ENCODE results near the gene ARFGAP1. TPM values are rescaled to one million over a fixed set of nuclear protein-coding genes. Genes with fewer than 3 reads are reported as not detected.

ARFGAP1 gene
- total and polyA plus RNA-seq, 2 experiments from 2014 or later = 41.5 to 95.5 TPM

- Histone ChIP-seq H2AFZ (no peak overlapping the region), H4K20me1 (replicated peaks; ENCODE audit: insufficient read depth) (peaks cover 10% of the 10 kb centered on the region), H3K36me3 (ENCODE audit: insufficient read depth) (peaks cover 9% of the 10 kb centered on the region; the same call in 1 of the 2 replicates), H3K27me3 (ENCODE audit: insufficient read depth) (no peaks in the 10 kb centered on the region), H3K4me3 (no peak overlapping the region), H3K79me2 (replicated peaks; ENCODE audit: insufficient read depth) (peaks cover 16% of the 10 kb centered on the region), H3K9me2 (ENCODE audit: insufficient read depth) (no peaks in the 10 kb centered on the region), H3K4me1 (ENCODE audit: insufficient read depth) (no peaks in the 10 kb centered on the region), H3F3A (replicated peaks; ENCODE audit: low read depth) (0 out of 2 replicates have a peak, but pooled peaks cover 3% of the 10 kb centered on the region), H3K27ac (ENCODE audit: low read depth) (no peak overlapping the region), H3K4me2 (no peak overlapping the region)
- no peaks in the 10 kb centered on the region for H3K9me3 Mint-ChIP-seq
- H3K4me1 Mint-ChIP-seq = no peaks in the 10 kb centered on the region; the same call in 2 of the 3 replicates
- TF ChIP-seq EZH2 (IDR thresholded peaks at IDR 0.05; ENCODE audit: low read depth, unreplicated experiment) = no peak
- no peak for TF ChIP-seq CREB1 (CRISPR knock-in tag; IDR thresholded peaks at IDR 0.05; ENCODE audit: low read depth)
- TF ChIP-seq ZNF331 (CRISPR knock-in tag; IDR thresholded peaks at IDR 0.05; ENCODE audit: low read depth) = no peak
- TF ChIP-seq ETS1 (IDR thresholded peaks at IDR 0.05) = no peak
- TF ChIP-seq POLR2AphosphoS5 (IDR thresholded peaks at IDR 0.05; ENCODE audit: low read depth) = no peak
- TF ChIP-seq REST (IDR thresholded peaks at IDR 0.05; ENCODE audit: unreplicated experiment) = no peak
- no peak for TF ChIP-seq EZH2phosphoT487 (IDR thresholded peaks at IDR 0.05; ENCODE audit: unreplicated experiment)
- no peak for TF ChIP-seq STAT1 (IDR thresholded peaks at IDR 0.05; ENCODE audit: unreplicated experiment)
- TF ChIP-seq ZNF114 (CRISPR knock-in tag; IDR thresholded peaks at IDR 0.05) = no peak
- no peak for TF ChIP-seq CTCF (conservative IDR thresholded peaks at IDR 0.05; ENCODE audit: low read depth in 2 of 2)
- TF ChIP-seq NANOG (IDR thresholded peaks at IDR 0.05; ENCODE audit: borderline replicate concordance) = no peak
- TF ChIP-seq ZNF462 (CRISPR knock-in tag; IDR thresholded peaks at IDR 0.05) = no peak
- no peak for TF ChIP-seq JUNB (IDR thresholded peaks at IDR 0.05; ENCODE audit: unreplicated experiment)
- ATAC-seq (no peak), DNase-seq (ENCODE audit: low spot score) (no peak)
- no peak overlapping the region for H3K4me3 Mint-ChIP-seq
- peaks cover 35% of the 10 kb centered on the region for H3K36me3 Mint-ChIP-seq (ENCODE audit: low read depth)
- H3K27ac Mint-ChIP-seq = no peak overlapping the region
- H3K27me3 Mint-ChIP-seq (ENCODE audit: insufficient read depth, low read depth, poor library complexity) = peaks cover 4% of the 10 kb centered on the region
These were observed 7.8 kb downstream of the ARFGAP1 start for GRCh38 chr20:63280371-63280770.
